Chondrocyte (in vitro differentiated cells): ENCODE measurements around the gene BCL2. TPM values are rescaled to one million over a fixed set of nuclear protein-coding genes. Genes with fewer than 3 reads are reported as not detected.

ENCODE experiments used
- DNase-seq: peaks from one replicate; pipeline ENCODE4 v3.0.0; 2021; ENCODE audit warnings: mixed read lengths, low spot score
- H3K27ac Mint-ChIP-seq: one replicate; pipeline ENCODE4 v1.8.0; 2021; ENCODE audit warnings: mild to moderate bottlenecking, moderate library complexity, mixed read lengths; ENCODE audit not compliant: unreplicated experiment
- H3K27me3 Mint-ChIP-seq: 2 replicates; pipeline ENCODE4 v1.8.0; 2021; ENCODE audit warnings: low read depth, mixed read lengths
- H3K36me3 Mint-ChIP-seq: 2 replicates; pipeline ENCODE4 v1.8.0; 2021; ENCODE audit warnings: low read depth, mixed read lengths
- H3K4me1 Mint-ChIP-seq: 2 replicates; pipeline ENCODE4 v1.8.0; 2021; ENCODE audit warnings: low read depth, mild to moderate bottlenecking, mixed read lengths
- H3K4me3 Mint-ChIP-seq: one replicate; pipeline ENCODE4 v1.8.0; 2021; ENCODE audit warnings: mild to moderate bottlenecking, moderate library complexity, mixed read lengths; ENCODE audit not compliant: unreplicated experiment
- H3K9me3 Mint-ChIP-seq: 2 replicates; pipeline ENCODE4 v1.8.0; 2021; ENCODE audit warnings: low read depth, mixed read lengths
- CTCF ChIP-seq: fragments of 200-600 bp; sonication (generic); IDR thresholded peaks from 2 replicates; pipeline ENCODE4 v1.5.0; 2021; ENCODE audit warnings: antibody characterized with exemption, mild to moderate bottlenecking, moderate library complexity
- total RNA-seq: library from RNA; stranded (reverse); gene quantifications from 3 replicates; pipeline ENCODE4 v1.2.1, GENCODE V29; 2021

BCL2 gene
- total RNA-seq, 1 donor from 2014 or later, result 8.6 TPM

DNA sequence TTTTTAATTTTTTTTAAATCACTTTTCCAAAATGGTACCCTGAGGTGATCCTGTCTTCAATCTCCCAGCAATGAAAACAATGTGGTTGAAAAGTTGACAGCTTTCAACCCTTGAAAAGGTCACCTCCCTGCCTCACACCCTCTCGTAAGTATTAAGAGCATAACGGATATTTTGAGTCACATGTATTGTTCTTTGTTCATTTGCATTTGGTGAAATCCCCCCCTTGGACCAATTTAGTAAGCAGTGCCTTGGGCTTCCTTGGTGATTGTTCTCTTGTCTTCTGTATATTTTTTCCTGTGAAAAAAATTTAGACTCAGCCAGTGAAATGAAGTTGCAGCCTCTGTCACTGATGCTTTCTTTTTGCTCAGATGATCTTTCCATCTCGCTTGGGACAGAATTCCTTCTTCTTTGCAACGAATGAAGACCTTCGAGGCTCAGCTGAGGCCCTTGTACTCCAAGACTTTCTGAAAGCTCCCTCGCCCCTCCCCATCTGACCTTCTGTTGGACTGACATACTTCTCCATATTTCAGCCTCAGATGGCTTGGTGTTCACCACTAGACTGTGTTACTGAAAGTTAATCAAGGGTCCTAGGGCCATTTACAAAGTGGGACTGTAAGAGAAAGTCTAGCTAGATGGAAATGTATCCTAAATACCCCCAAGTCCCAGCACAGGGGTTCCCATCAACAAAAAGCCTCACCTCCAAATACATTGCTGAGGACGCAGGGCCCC lies 158.4 kb downstream of the BCL2 start:
- no peaks in the 10 kb centered on the region for H3K27me3 Mint-ChIP-seq
- peak overlapping the region; percentile 97 for H3K27ac Mint-ChIP-seq
- no peaks in the 10 kb centered on the region for H3K36me3 Mint-ChIP-seq
- no peak overlapping the region for H3K4me3 Mint-ChIP-seq
- H3K9me3 Mint-ChIP-seq, result no peaks in the 10 kb centered on the region
- peaks cover 59% of the 10 kb centered on the region for H3K4me1 Mint-ChIP-seq
- no peak for TF ChIP-seq CTCF
- no peak for DNase-seq

DNA sequence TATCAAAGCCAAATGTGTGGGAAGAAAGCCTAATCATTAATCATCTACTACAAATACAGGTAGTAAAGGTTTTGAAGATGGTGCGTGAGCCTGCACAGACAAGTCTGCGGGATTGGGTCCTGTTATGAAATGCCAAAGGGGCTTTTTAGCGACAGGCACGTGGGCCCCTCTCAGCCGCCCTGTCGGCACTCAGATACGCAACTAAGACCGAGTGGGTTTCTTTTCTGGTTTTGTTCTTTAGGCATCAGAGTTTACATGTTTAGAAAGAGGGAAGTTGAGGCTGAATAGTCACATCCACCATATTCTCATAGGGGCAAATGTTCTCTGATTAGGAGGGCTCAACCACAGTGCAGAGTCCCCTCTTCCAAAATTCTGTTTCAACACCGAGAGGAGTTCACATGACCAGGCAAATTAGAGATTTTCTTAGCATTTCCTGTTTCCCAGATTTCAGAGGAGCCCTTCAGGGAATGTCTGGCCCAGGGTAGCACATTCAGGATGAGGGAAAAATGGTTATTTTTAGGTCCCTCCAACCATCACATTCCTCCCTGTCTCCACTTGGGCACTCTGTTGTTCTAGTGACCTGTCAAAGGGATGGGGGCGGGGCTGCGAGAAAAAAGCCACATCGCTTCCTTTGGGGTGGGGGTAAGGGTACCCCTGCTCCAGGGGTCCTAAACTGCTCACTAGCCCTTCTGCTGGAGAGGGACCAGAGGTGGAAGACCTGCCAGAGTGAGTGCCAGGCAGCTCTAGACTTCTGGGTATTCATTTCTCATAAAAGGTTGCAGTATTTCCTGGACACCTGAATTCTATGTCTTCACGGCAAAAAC lies 159.2 kb downstream of the BCL2 start:
- TF ChIP-seq CTCF, result no peak
- no peaks in the 10 kb centered on the region for H3K9me3 Mint-ChIP-seq
- H3K4me1 Mint-ChIP-seq, result peaks cover 61% of the 10 kb centered on the region
- no peaks in the 10 kb centered on the region for H3K27me3 Mint-ChIP-seq
- H3K27ac Mint-ChIP-seq, result peak overlapping the region; percentile 97
- DNase-seq, result no peak
- H3K4me3 Mint-ChIP-seq, result no peak overlapping the region
- H3K36me3 Mint-ChIP-seq, result no peaks in the 10 kb centered on the region

GRCh38 chr18:63159590-63159989 lies 160.0 kb downstream of the BCL2 start:
- TF ChIP-seq CTCF, result no peak
- DNase-seq, result no peak
- Mint-ChIP-seq H3K36me3 (no peaks in the 10 kb centered on the region), H3K4me3 (no peak overlapping the region), H3K9me3 (no peaks in the 10 kb centered on the region), H3K27ac (peak overlapping the region; percentile 6), H3K27me3 (peaks cover 2% of the 10 kb centered on the region), H3K4me1 (peaks cover 67% of the 10 kb centered on the region)

- peaks cover 67% of the 10 kb centered on the region for H3K4me1 Mint-ChIP-seq
- H3K9me3 Mint-ChIP-seq, result no peaks in the 10 kb centered on the region
- H3K4me3 Mint-ChIP-seq, result no peak overlapping the region
- H3K27ac Mint-ChIP-seq, result no peak overlapping the region
- no peak for DNase-seq
- TF ChIP-seq CTCF, result no peak
- peaks cover 4% of the 10 kb centered on the region for H3K36me3 Mint-ChIP-seq
- H3K27me3 Mint-ChIP-seq, result peaks cover 9% of the 10 kb centered on the region
These were observed 160.8 kb downstream of the BCL2 start for GRCh38 chr18:63158676-63159291.

DNA sequence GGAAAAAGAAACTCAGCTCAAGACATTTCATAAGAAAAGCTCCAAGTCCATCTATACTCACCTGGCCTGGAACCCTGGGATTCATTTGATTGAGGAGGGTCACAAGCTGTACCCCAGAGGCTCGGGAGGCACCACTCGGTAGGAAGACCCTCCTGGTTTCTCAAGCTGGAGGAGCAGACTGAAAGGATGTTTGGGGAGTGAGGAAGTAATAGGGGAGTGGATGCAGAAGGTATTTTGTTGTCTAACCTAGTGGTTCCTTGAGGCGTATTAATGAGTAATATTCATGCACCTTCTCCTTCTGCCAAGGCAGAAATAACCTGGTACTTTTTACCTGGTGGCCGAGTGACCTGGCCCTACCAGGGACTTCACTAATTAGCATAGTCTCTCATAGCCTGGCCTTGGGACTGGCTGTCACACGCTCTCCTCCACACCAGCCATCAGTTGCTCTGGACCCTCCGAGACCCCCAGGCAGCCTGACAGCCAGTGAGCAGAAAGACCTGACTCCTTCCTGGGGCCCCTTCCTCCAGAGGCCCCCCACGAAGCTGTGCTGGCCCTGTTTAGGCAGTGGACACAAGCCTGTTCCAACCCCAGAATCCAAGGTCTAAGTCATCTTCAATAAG lies 161.4 kb downstream of the BCL2 start:
- H3K36me3 Mint-ChIP-seq, result peaks cover 4% of the 10 kb centered on the region
- DNase-seq, result no peak
- H3K27me3 Mint-ChIP-seq, result peaks cover 13% of the 10 kb centered on the region
- no peak for TF ChIP-seq CTCF
- H3K9me3 Mint-ChIP-seq, result no peaks in the 10 kb centered on the region
- peak overlapping the region; percentile 26 for H3K4me3 Mint-ChIP-seq
- H3K4me1 Mint-ChIP-seq, result peaks cover 66% of the 10 kb centered on the region
- H3K27ac Mint-ChIP-seq, result peak overlapping the region; percentile 69
